ENCODE measurements around the gene APOL1. TPM values are rescaled to one million over a fixed set of nuclear protein-coding genes. Genes with fewer than 3 reads are reported as not detected.

The APOL1 gene
- total RNA-seq, 1 experiment from 2014 or later, result 33.0 TPM

- TF ChIP-seq CTCF (conservative IDR thresholded peaks at IDR 0.05) (no peak), EZH2 (IDR thresholded peaks at IDR 0.05; ENCODE audit: low read depth) (no peak)
- H4K20me1 ChIP-seq (ENCODE audit: insufficient read depth), result peaks cover 82% of the 10 kb centered on the region
- no TSS peak for BruUV-seq (replicated peaks)
- H3K4me1 ChIP-seq (replicated peaks; ENCODE audit: insufficient read depth), result 0 out of 2 replicates have a peak, but pooled peaks cover 9% of the 10 kb centered on the region
- DNase-seq, result peak; percentile 72 to 78
- peaks cover 81% of the 10 kb centered on the region for H3K36me3 ChIP-seq (ENCODE audit: low read depth)
- H3K9me3 ChIP-seq (ENCODE audit: insufficient read depth, low read depth), result no peaks in the 10 kb centered on the region
- peaks cover 97% of the 10 kb centered on the region for H3F3A ChIP-seq (ENCODE audit: insufficient read depth, low read depth)
- no peaks in the 10 kb centered on the region for H3K27me3 ChIP-seq (ENCODE audit: insufficient read depth, low read depth)
- H3K79me2 ChIP-seq (ENCODE audit: low read depth), result peaks cover 53% of the 10 kb centered on the region
- intact Hi-C loops (cut with micrococcal nuclease; ENCODE audit: unreplicated experiment), result no loop called here
- ChIA-PET POLR2A (ENCODE audit: unreplicated experiment) (interaction anchor here (0.7 to 0.8 kb wide), 4 partner anchors 20 to 172 kb away, joined by 3 to 10 read pairs (median 5); no protein-coding TSS in a partner anchor), CTCF (interaction anchor here (1.0 kb wide), 1 partner anchor 24 kb away, joined by 3 read pairs; no protein-coding TSS in a partner anchor)
- H3K9me2 ChIP-seq (ENCODE audit: insufficient read depth), result no peaks in the 10 kb centered on the region
- no peak overlapping the region for H3K4me2 ChIP-seq
- no peak overlapping the region for H2AFZ ChIP-seq
- H3K27ac ChIP-seq, result no peak overlapping the region
- no peak overlapping the region for H3K4me3 ChIP-seq
These were observed 58.6 kb downstream of the APOL1 start for GRCh38 chr22:36311386-36312085.

- Histone ChIP-seq H3K4me3 (no peak overlapping the region), H3K79me2 (ENCODE audit: low read depth) (peaks cover 32% of the 10 kb centered on the region), H3K27ac (no peak overlapping the region), H3K4me2 (no peak overlapping the region), H3K9me3 (ENCODE audit: insufficient read depth, low read depth) (no peaks in the 10 kb centered on the region), H3K27me3 (ENCODE audit: insufficient read depth, low read depth) (no peaks in the 10 kb centered on the region), H3K9me2 (ENCODE audit: insufficient read depth) (no peaks in the 10 kb centered on the region), H3F3A (ENCODE audit: insufficient read depth, low read depth) (peaks cover 95% of the 10 kb centered on the region), H4K20me1 (ENCODE audit: insufficient read depth) (peaks cover 66% of the 10 kb centered on the region), H3K4me1 (replicated peaks; ENCODE audit: insufficient read depth) (no peaks in the 10 kb centered on the region), H3K36me3 (ENCODE audit: low read depth) (peaks cover 86% of the 10 kb centered on the region), H2AFZ (no peak overlapping the region)
- no peak for DNase-seq
- POLR2A ChIA-PET (ENCODE audit: unreplicated experiment), result no interaction called here
- TF ChIP-seq CTCF (conservative IDR thresholded peaks at IDR 0.05) (no peak), EZH2 (IDR thresholded peaks at IDR 0.05; ENCODE audit: low read depth) (no peak)
- BruUV-seq (replicated peaks), result no TSS peak
- CTCF ChIA-PET, result no interaction called here
- intact Hi-C loops (cut with micrococcal nuclease; ENCODE audit: unreplicated experiment), result no loop called here
These were observed 62.4 kb downstream of the APOL1 start for GRCh38 chr22:36315325-36315724.

- H3K27ac ChIP-seq, result no peak overlapping the region
- H3K9me2 ChIP-seq (ENCODE audit: insufficient read depth), result no peaks in the 10 kb centered on the region
- H3K27me3 ChIP-seq (ENCODE audit: insufficient read depth, low read depth), result no peaks in the 10 kb centered on the region
- no peak overlapping the region for H3K4me3 ChIP-seq
- intact Hi-C loops (cut with micrococcal nuclease; ENCODE audit: unreplicated experiment), result no loop called here
- no peak overlapping the region for H3K4me2 ChIP-seq
- CTCF ChIA-PET, result interaction anchor here (0.7 kb wide), 1 partner anchor 446 kb away, joined by 4 read pairs; no protein-coding TSS in a partner anchor
- peaks cover 84% of the 10 kb centered on the region for H3K36me3 ChIP-seq (ENCODE audit: low read depth)
- peaks cover 21% of the 10 kb centered on the region for H3K79me2 ChIP-seq (ENCODE audit: low read depth)
- BruUV-seq (replicated peaks), result no TSS peak
- no peaks in the 10 kb centered on the region for H3K4me1 ChIP-seq (replicated peaks; ENCODE audit: insufficient read depth)
- POLR2A ChIA-PET (ENCODE audit: unreplicated experiment), result no interaction called here
- DNase-seq, result no peak
- TF ChIP-seq CTCF (conservative IDR thresholded peaks at IDR 0.05) (no peak), EZH2 (IDR thresholded peaks at IDR 0.05; ENCODE audit: low read depth) (no peak)
- peaks cover 55% of the 10 kb centered on the region for H4K20me1 ChIP-seq (ENCODE audit: insufficient read depth)
- peaks cover 95% of the 10 kb centered on the region for H3F3A ChIP-seq (ENCODE audit: insufficient read depth, low read depth)
- H2AFZ ChIP-seq, result no peak overlapping the region
- no peaks in the 10 kb centered on the region for H3K9me3 ChIP-seq (ENCODE audit: insufficient read depth, low read depth)
These were observed 63.5 kb downstream of the APOL1 start for GRCh38 chr22:36316419-36316818.

Small RNA genes lying within 50 kb of the gene (microRNA-seq; reads per million reads assigned to microRNA genes)
- not detected for gene MIR6819 (ENCODE audit: borderline number of aligned reads, borderline replicate concordance)

Other genes starting within 250 kb of the APOL1 start
- gene RBFOX2, start 224.3 kb upstream of the APOL1 start, total RNA-seq (2021), result 81.7 and 109 TPM in 2 replicates
- gene APOL3, start 92.4 kb upstream of the APOL1 start, total RNA-seq (2021), result 15.2 and 19.3 TPM in 2 replicates
- gene APOL4, start 51.3 kb upstream of the APOL1 start, total RNA-seq (2021), result not detected in 2 replicates
- 19.9 and 27.4 TPM in 2 replicates for gene APOL2, start 13.6 kb upstream of the APOL1 start, total RNA-seq (2021)
- 758 and 776 TPM in 2 replicates for gene MYH9, start 134.8 kb downstream of the APOL1 start, total RNA-seq (2021)
- 89.0 and 95.1 TPM in 2 replicates for gene TXN2, start 228.5 kb downstream of the APOL1 start, total RNA-seq (2021)

Data from PC-9 (cell line).